Measurements from ENCODE around the gene ARHGAP30. TPM values are rescaled to one million over a fixed set of nuclear protein-coding genes. Genes with fewer than 3 reads are reported as not detected.

ARHGAP30 gene
- polyA plus RNA-seq, 1 experiment, result not detected

DNA sequence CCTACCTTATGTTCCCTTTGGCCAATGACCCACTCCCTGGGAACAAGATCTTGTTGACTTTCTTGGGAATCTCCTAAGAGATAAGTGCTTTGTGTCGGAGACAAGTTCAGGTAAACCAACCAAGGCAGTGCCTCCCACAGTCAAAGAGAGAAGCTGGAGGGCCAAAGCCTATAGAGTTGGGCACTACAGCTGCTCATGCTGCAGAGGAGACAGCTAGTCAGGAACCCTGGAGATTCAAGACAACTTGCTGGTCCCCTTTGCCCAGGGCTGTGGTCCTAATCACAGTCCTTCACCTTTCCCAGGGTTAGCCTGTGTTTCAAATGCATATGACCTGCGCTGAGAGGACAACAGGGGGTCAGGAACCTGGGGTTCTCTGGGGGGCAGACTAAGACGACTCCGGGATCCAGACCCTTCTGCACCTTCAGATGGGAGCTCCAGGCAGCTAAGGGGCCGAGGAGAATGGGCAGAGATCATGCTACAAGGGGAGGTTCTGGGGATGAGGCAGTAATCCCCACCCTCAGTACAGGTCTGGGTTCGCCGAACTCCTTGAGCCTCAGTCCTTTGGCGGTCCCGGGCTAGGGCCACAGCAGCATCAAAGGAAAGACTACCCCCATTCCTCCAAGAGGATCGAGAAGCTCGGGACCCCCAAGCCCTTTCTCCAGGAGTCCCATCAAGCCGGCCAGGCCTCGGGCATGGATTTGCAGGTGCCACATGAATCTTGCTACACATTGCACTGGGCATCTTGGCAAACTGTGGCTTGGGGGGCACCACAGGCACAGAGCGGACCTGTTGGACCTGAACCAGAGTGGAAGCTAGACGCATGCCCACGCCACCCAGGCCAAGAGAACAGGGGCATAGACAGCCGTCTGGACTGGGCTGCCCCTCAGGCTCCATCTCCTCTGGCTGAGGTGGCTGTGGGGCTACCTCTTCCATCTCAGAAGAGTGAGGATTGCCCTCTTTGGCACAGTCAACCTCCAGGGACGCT, 22.0 kb downstream of the ARHGAP30 start:
- no peak overlapping the region for H3K27ac ChIP-seq (ENCODE audit: low read depth, low read length)
- TF ChIP-seq, protein P1, sequence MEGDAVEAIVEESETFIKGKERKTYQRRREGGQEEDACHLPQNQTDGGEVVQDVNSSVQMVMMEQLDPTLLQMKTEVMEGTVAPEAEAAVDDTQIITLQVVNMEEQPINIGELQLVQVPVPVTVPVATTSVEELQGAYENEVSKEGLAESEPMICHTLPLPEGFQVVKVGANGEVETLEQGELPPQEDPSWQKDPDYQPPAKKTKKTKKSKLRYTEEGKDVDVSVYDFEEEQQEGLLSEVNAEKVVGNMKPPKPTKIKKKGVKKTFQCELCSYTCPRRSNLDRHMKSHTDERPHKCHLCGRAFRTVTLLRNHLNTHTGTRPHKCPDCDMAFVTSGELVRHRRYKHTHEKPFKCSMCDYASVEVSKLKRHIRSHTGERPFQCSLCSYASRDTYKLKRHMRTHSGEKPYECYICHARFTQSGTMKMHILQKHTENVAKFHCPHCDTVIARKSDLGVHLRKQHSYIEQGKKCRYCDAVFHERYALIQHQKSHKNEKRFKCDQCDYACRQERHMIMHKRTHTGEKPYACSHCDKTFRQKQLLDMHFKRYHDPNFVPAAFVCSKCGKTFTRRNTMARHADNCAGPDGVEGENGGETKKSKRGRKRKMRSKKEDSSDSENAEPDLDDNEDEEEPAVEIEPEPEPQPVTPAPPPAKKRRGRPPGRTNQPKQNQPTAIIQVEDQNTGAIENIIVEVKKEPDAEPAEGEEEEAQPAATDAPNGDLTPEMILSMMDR (IDR thresholded peaks at IDR 0.05; ENCODE audit: low read depth, low read length), result no peak
- ChIA-PET POLR2A (interaction anchor here (1.6 to 3.1 kb wide), 2 partner anchors 57 to 85 kb away, joined by 3 to 10 read pairs; partner anchors contain the start of gene DEDD), CTCF (interaction anchor here (0.6 to 4.3 kb wide), 3 partner anchors 25 to 50 kb away, joined by 3 to 44 read pairs (median 10); partner anchors contain the start of gene KLHDC9)
- H3K9me3 ChIP-seq (ENCODE audit: control insufficient read depth, insufficient read depth, low read length), result peaks cover 20% of the 10 kb centered on the region
- no peak overlapping the region for H3K4me3 ChIP-seq (ENCODE audit: low read depth, low read length)
- no peaks in the 10 kb centered on the region for H3K27me3 ChIP-seq (ENCODE audit: control insufficient read depth, insufficient read depth, low read length)
- DNase-seq (ENCODE audit: low read depth, low spot score), result no peak

DNA sequence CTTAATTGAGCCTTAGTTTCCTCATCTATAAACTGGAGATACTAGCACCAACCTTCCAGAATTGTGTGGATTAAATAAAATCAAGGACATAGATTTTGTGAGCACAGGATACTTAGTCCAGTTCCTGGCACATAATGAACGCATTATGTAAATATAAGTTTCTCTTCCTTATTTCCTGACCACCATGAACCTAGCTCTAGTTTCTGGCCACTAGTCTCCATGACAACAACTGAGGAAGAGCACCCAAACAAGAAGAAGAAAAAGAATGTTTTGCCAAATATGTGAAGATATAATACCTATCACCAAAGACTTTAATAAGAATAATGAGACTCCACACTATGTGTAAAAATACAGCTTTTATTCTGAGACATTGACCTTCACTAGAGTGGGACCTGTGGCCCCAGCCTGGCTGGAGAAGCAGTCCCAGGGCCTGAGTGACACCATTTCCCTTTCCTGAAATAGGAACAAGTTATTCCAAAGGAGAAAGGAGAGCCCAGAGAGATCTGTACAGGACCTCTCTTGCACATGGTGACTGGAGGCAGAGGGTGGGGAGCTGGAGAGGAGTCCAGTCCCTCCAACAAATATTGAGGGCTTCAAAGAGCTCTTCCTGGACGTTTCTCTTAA, 23.0 kb downstream of the ARHGAP30 start:
- POLR2A ChIA-PET, result interaction anchor here (0.8 to 3.1 kb wide), 4 partner anchors 38 to 86 kb away, joined by 3 to 10 read pairs (median 5); partner anchors contain the start of gene DEDD
- no peak for DNase-seq (ENCODE audit: low read depth, low spot score)
- TF ChIP-seq, protein P1 (IDR thresholded peaks at IDR 0.05; ENCODE audit: low read depth, low read length), result no peak
- CTCF ChIA-PET, result interaction anchor here (0.6 to 4.3 kb wide), 7 partner anchors 26 to 335 kb away, joined by 3 to 44 read pairs (median 6); partner anchors contain the start of gene KLHDC9
- H3K9me3 ChIP-seq (ENCODE audit: control insufficient read depth, insufficient read depth, low read length), result peaks cover 20% of the 10 kb centered on the region
- H3K27ac ChIP-seq (ENCODE audit: low read depth, low read length), result no peak overlapping the region
- H3K27me3 ChIP-seq (ENCODE audit: control insufficient read depth, insufficient read depth, low read length), result no peaks in the 10 kb centered on the region
- peak overlapping the region; percentile 86; the same call in 1 of the 2 replicates for H3K4me3 ChIP-seq (ENCODE audit: low read depth, low read length)

DNA sequence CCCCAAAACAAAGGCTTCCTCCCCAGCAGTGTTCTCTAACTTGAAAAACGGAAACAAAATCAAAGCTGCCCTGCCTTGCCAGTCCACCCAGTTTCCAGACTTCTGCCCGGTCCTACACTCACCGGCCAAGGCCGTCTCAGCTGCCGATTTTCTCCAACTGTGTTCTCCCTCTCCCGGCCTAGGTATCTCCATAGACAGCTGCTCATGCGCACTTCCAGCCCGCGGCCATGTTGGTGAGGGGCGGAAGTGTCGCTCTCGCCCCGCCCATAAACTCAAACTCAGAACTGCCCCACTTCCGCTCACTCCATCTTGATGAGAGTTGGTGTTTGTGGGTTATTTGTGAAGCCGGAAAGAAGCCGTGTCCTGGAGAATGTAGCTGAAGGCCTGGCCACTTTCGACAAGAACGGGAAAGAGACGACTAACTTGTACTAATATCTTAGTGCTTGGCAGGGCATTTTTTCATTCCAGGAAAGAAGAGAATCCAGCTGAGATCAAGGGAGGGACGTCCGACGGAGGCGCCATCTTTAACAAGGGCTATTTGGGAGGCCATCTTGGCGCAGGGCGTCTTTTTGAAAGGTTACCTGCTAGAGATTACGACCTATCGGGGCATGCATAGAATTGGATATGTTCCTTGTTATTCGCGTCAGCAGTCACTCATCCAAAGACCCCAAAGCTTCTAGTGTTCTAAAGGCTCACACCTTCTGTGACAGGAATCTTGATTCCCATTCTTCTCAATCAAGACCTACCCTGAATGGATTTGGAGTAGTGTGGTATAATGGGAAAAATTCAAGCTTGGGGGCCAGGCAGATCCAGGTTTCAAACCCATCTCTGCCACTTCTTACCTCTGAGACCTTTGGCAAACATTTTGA, 23.7 kb downstream of the ARHGAP30 start, which contains the start of gene USF1:
Gene USF1 (minus strand): TSS at position 242 of the 869 bp plus-strand sequence. CDS start 2,702 bp downstream, outside the sequence.
- Histone ChIP-seq H3K4me3 (ENCODE audit: low read depth, low read length) (peak within 1 kb of the TSS; percentile 86), H3K9me3 (ENCODE audit: control insufficient read depth, insufficient read depth, low read length) (peaks cover 20% of the 10 kb centered on the region), H3K27me3 (ENCODE audit: control insufficient read depth, insufficient read depth, low read length) (no peaks in the 10 kb centered on the region), H3K27ac (ENCODE audit: low read depth, low read length) (peak within 1 kb of the TSS; percentile 95)
- CTCF ChIA-PET, result interaction anchor here (0.6 to 4.3 kb wide), 7 partner anchors 25 to 336 kb away, joined by 4 to 44 read pairs (median 7); partner anchors contain the start of gene KLHDC9
- DNase-seq (ENCODE audit: low read depth, low spot score), result peak; percentile 87
- TF ChIP-seq, protein P1 (IDR thresholded peaks at IDR 0.05; ENCODE audit: low read depth, low read length), result no peak
- POLR2A ChIA-PET, result interaction anchor here (0.8 to 3.1 kb wide), 12 partner anchors 9 to 120 kb away, joined by 3 to 10 read pairs (median 4); partner anchors contain the start of genes DEDD, F11R and NECTIN4

DNA sequence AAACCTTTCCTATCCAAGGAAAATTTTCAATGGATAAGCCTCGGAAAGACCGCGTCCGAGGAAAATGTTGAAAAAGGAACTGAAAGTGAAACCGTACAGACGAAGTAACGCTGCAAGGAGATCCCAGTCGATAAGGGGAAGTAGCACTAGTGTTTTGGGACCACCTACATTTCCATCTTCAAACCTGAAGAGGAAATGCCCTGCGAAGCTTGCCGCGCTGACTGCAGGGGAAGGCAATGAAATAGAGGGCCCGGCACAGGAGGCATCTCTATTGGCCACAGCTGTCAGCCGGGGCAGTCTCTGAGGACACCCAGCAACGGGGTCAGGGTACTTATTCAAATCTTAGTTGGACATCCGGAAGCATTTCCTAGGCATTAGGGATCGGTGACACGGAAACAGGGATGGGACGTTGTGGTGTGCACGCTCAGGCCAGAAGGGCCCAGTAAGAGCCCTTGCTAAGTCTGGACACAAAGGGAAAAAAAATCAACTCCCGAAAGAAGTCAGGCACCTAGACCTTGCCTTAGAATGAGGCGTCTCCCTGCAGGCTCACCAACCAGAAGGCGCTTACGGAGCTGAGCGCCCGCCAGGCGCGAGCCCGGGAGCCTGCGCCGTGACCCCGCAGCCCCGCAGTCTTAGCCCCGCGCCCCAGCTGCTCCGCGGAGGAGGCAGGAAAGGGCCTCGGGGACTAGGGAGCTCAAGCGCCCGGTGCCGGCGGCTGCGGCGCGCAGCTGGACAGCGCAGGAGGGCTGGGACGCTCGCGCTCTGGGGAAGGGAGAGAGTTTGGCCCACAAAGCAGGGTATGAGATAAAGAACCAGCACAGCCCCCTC, 24.6 kb downstream of the ARHGAP30 start:
- CTCF ChIA-PET, result interaction anchor here (0.9 to 4.3 kb wide), 5 partner anchors 26 to 53 kb away, joined by 3 to 44 read pairs (median 5); partner anchors contain the start of gene KLHDC9
- Histone ChIP-seq H3K27me3 (ENCODE audit: control insufficient read depth, insufficient read depth, low read length) (no peaks in the 10 kb centered on the region), H3K4me3 (ENCODE audit: low read depth, low read length) (peak overlapping the region; percentile 86), H3K9me3 (ENCODE audit: control insufficient read depth, insufficient read depth, low read length) (peaks cover 20% of the 10 kb centered on the region), H3K27ac (ENCODE audit: low read depth, low read length) (peak overlapping the region; percentile 95)
- no peak for DNase-seq (ENCODE audit: low read depth, low spot score)
- POLR2A ChIA-PET, result interaction anchor here (0.5 to 3.1 kb wide), 11 partner anchors 10 to 120 kb away, joined by 3 to 10 read pairs (median 5); partner anchors contain the start of genes DEDD, F11R and NECTIN4
- TF ChIP-seq, protein P1 (IDR thresholded peaks at IDR 0.05; ENCODE audit: low read depth, low read length), result no peak
